ENCODE measurements around the gene BICD2.

BICD2 gene

DNA sequence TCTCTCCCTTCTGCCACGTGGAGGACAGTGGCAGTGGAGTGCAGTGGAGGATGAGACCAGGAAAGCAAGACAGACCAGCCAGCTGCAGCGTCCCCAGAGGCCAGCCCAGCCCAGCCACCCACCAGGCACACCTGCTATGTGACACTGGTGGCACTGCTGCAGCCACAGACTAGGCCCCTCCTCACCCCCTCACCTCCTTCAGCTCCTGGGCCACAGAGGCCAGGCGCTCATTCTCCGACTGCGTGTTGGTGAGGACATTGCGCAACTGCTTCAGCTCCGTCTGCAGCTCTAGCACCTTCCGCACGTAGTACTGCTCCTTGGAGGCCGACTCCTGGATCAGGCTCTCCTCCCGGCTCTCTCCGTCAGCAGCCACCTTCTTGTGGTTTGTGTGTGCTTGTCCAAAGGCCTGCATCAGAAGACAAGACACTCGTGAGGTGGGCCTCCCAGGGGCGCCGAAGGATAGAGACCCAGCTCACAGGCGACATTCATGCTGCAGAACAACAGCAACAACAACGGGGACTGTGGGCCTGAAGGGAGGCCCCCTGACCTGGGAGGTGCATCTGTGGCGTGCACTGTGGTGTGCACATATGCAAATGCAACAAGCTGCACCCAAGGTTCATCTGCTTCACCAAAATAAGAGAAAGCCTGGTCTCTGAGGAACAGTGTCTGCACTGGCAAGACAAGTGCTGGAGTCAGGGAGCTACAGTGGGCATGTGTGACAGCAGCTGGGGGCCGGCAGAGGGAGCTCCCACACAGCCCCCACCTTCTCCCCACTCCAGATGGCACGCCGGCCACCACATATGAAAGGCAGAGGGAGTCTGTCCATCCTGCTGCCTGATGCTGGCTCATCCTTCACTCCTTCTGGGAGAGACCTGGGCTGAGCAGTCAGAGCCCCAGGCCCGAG is 35.5 kb downstream of the BICD2 start:
- no peak for DNase-seq (ENCODE audit: low read depth in 3 of 3, low spot score in 1 of 3)

DNA sequence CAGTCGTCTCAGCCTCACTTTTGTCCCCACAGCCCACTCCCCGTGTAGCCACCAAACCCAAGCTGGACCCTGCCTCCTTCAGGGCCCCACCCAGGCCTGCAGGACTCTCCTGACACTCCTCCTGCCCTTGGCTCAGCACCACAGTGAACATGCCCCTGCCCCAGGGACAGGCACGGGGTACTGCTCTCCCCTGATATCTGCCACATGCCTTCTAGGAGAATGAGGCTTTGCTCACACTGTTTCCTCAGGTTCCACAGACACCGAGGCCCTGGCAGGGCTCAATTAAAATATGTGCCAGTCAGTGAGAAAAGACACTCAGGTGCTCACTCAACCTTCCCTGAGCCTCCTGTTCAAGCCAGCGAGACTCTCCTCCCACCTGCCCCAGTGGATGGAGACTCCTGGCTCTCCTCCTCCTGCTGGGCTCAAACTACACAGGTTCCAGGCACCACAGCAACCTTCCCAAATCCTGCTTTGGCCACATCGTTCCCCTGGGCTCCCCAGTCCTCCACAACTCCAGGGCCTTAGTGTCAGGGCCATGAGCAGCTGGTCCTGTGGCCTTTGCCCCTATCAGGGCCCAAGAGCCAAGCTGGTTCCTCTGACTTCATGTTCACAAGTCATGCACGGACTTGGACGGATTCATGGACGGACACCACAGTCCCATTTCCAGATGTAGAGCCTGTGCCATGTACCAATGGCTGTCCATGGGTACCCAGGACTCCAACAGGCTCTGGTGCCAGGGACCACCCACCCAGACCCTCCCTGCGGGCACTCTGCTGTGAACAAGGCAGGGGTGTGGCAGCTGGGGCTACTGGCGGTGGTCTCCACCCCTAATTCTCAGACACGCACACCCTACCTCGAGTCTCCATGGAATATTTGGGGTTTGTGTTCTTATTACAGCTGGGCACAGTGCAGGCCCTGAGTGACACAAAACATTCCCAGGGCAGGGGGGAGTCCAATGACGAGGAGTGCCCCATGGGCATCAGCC is 36.6 kb downstream of the BICD2 start:
- DNase-seq (ENCODE audit: low read depth in 3 of 3, low spot score in 1 of 3) = no peak

DNA sequence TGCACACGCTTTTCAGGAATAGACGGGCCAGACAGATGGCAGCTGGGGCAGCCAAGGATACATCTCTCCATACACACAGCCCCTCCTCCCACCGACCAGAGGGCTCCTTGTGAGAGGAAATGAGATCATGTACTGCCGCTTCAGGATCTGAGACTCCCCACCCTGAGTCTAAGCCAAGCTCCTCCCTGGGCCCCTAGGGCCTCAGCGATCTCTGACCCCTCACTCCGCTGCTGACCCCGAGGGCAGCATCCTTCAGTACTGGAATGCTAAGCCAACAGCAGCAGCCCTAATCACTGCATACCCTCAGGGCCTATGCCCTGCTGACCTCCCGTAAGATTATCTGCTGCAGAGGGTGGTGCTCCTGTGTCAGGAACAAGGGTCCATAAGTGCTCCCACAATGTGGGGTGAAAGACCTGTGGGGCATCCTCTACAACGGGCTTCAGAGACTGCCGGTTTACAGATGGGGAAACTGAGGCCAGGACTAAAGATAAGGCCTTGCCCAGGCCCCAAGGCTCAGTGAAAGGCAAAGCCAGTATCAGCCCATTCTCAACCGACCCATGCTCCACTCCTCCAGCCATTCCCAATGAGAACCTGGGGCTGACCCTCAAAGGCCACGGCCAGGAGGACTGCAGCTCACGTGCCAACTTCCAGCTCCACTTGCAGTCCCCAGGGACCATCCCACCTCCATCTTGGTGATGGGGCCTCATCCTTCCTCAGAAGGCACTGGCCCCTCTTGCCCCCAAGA is 37.5 kb downstream of the BICD2 start:
- no peak for DNase-seq (ENCODE audit: low read depth in 3 of 3, low spot score in 1 of 3)

DNA sequence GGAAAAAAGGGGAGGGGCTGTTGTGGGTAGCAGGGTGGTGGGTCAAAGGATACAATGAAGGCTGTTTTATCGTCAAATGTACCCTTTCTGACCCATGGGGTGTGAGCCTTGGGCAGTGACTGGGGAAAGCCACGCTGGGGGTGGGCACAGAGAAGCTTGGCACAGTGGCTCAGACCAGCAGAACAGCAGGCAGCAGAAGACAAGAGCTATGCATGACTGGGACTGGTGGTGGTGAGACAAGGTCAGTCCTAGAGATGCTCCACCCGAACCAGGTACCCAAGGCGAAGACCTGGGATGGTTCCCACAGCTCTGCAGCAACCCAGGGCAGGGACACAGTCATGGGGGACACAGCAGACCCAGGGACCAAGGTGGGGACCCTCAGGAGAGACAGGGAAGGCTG is 38.3 kb downstream of the BICD2 start:
- DNase-seq (ENCODE audit: low read depth in 3 of 3, low spot score in 1 of 3) = no peak

DNA sequence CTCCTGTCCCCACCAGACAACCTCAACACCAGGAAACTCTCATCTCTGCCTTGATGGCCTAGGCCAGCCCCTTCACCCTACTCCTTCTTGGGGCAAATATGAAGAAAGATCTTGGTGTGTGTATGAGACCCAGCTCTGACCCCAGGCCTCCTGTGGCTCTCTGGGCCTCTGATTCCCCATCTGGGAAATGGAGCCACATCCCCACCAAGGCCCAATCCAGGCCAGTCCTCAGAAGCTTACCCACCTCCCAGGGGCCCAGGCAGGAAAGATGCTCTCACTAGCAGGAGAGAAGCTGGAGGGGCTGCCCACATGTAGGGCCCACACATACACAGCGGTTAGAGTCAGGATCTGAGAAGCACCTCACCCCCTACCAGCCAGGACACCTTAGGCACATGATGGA is 38.9 kb downstream of the BICD2 start:
- DNase-seq (ENCODE audit: low read depth in 3 of 3, low spot score in 1 of 3) = no peak

DNA sequence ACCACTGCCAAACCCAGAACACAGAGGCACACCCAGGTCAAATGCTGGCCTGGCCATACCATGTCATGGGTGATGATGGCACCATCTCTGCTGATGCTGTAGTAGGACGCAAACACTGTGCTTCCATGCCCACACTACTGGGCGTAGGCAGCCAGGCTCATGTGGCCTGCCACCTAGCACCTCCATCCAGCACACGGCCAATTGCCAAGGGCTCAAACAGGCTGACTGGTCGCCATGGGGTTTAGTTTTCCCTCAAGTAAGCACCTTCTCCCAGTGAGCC is 39.4 kb downstream of the BICD2 start:
- DNase-seq (ENCODE audit: low read depth in 3 of 3, low spot score in 1 of 3) = no peak

DNA sequence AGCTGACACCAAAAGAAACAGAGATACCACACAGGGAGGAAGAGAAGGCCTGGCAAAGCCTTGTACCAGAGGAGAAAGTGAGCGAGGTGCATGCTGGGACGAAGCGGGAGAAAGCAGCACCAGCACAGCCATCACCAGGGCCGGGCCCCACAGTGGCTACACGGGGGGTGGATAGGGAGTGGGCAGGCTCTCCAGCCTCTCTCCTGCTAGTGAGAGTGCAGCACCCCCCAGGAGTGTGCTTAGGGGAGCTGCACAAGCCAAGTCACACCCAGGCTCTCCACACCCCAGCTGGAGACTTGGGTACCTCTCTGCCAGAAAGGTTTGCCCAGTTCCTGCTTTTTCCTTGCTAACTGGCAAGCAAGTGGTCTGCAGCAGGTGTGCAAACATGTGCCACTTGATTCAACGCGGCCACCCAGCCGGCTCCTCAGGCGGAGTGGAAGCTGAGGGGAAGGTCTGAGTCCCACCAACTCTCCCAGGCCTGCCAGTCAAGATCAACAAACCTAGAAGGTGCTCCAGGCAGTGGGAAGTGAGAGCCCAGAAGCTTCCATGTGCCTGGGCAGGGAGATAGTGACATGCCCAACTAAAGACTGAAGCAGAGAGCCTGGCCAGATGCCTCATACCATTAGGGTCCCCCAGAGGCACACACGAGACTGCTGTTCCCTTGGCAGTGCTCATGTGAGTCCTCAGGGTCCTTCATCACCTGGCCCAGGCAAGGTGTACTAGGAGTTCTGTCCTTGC is 39.9 kb downstream of the BICD2 start:
- DNase-seq (ENCODE audit: low read depth in 3 of 3, low spot score in 1 of 3) = no peak

DNA sequence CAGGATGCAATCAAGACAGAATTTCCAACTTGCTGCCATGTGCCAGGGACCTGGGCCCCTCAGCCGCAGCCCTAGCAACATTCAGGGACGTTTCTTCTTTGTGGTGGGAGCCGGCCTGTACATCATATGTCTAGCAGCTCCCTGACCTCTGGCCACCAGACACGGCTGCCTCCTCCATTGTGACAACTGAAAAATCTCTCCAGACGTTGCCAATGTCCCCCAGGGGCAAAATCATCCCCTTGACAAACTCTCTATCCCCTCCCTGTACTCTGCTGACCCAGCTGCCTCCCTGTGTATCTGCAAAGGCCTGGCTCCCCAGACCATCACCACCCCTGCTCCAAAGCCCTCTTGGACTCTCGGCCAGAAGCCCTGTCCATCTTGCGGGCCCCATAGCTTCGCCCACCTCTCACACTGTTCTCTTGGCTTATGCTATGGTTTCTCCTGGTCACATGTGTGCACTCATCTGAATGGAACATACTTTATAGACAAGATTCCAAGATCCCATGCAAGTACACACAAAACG is 40.8 kb downstream of the BICD2 start:
- no peak for DNase-seq (ENCODE audit: low read depth in 3 of 3, low spot score in 1 of 3)

DNA sequence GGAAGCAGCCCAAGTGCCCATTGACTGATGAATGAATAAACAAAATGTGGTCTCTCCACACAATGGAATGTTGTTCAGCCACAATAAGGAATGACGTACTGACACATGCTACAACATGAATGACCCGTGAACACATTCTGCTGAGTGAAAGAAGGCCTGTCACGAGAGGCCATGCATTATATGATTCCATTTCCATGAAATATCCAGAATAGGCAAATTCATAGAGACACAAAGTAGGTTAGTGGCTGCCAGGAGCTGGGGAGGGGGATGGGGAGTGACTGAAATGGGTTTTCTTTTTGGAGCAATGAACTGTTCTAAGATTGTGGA is 41.4 kb downstream of the BICD2 start:
- DNase-seq (ENCODE audit: low read depth in 3 of 3, low spot score in 1 of 3) = no peak

DNA sequence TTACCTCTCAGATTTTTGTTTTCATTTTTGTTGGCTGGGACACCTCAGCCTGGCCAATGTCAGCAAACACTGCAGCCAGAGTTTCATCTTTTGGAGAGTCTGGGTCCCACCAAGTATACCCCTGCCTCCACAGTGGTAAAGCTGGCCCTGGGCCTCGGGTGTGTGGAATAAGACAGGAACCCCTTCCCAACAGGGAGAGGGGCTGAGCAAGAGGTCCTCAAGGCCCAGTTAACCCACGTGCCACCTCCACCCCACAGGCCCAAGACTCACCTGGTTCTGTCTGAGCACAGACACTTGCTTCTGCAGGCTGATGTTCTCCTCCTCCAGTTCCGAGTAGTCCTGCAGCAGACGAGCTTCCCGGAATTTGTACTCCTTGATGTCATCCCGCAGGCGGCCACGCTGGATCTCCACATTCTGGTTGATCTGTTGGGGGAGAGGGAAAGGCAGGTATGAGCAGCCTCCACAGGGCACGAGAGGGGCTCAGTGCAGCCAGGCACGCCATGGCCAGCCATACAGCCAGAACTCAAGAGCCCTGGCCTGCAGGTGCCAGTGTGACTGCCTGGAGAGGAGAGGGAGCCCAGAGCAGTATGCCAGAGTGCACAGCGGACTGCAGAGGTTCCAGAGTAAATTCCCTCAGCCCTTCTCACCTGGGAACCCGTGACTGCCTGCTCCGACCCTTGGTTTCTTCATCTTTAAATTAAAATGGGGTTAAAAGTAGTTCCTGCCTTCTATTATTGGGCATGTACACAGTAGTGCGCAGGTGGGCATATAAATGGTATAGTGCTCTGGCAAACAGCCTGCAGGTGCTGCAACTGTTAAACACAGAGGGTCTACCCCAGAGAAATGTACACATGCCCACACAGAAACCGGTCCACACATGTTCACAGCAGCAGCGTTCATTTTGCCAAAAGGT is 42.0 kb downstream of the BICD2 start:
- DNase-seq (ENCODE audit: low read depth in 3 of 3, low spot score in 1 of 3) = no peak

DNA sequence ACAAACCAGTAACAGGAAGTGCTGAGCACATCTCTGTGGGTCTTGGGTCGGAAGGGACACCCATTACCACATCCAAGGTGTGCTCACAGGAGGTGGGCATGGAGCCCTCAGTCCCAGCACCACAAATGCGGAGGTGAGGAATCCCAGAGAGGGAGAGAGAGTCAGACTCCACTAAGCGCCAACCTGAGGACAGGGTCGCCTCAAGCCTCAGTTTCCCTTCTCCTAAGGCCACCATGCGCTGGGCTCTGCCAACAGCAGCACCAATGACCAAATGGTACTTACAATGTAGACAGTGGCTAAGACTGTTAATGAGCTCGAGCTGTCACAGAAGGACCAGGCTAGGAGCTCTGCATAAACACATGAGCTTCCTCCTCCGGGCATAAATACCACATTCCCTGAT is 43.1 kb downstream of the BICD2 start:
- no peak for DNase-seq (ENCODE audit: low read depth in 3 of 3, low spot score in 1 of 3)

DNA sequence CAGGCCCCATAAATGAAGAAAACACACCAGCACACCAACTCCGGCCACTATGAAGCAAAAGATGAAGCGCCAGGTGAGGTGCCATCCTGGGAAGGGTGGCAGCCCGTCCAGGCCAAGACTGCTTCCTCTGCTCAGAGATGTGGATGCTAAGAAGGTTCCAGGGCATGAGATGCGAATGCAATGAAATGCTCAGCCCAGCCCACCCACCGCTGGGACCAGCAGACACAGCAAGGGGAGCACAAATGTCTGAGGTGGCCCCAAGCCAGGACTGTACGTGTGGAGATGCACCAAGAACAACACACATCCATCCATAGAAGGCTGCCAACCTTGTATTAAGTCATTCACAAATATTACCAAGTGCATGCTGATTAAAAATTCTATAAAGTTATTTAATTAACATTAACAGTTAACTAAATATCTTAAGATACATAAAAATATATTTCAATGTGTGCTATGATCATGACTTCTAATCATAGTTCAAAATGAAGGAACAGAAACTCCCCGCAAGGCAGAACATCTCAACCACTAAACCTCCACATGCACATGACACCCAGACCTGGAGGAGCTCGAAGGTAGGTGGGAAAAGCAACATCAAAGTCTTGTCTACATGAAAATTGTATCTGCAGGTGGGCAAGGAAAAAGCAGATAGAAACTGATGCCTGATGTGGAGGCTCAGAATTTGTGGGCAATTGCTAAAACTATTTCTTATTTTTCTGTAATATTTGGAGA is 43.7 kb downstream of the BICD2 start:
- no peak for DNase-seq (ENCODE audit: low read depth in 3 of 3, low spot score in 1 of 3)

DNA sequence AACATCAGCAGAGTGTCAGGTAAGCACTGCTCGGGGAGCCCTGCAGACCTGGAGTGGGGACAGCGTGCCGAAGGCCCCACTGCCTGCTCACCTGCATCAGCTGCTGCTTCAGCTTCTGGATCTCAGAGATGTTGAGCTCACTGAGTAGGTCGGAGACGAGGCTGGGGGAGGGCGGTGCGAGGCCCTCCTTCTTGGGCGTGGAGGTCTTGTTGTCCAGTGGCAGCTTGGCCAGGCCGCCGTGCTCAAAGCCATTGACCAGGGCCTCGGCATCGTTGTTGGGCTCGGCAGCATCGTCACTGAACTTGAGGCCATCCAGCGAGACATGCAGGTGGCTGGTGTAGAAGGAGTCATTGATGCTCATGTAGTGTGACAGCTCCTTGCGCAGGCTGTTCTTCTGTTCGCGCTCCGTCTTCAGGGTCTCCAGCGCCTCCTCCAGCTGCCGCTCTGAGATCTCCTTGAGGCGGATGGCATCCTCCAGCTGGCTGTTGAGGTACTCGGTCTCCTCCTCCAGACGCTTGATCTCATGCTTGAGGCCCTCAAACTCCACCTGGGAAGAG is 44.3 kb downstream of the BICD2 start:
- no peak for DNase-seq (ENCODE audit: low read depth in 3 of 3, low spot score in 1 of 3)

DNA sequence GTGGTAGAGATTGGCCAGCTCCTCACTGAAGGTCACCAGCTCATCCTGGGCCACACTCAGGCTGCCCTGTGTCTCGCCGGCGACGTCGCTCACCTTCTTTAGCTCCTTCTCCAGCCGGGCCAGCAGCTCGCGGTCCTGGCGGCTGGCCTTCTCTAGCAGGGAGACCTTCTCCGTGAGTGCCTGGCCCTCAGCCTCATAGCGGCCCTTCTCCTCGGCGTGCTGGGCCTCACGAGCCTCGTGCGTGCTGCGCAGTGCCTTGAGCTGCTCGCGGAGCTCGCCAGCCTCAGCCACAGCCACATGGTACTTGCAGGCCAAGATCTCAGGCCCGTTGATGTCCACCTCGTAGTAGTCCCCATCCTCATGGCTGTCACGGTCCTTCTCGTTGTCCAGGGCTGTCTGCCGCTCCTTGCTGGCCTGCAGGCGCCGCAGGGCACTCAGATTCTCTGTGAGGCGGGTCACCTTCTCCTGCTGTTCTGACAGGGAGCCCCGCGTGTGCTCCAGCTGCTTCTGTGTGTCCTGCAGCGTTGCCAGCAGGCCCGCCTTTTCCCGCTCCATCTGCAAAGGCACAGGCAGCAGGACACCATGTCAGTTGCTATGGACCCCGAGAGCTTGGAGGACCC is 45.5 kb downstream of the BICD2 start:
- no peak for DNase-seq (ENCODE audit: low read depth in 3 of 3, low spot score in 1 of 3)

DNA sequence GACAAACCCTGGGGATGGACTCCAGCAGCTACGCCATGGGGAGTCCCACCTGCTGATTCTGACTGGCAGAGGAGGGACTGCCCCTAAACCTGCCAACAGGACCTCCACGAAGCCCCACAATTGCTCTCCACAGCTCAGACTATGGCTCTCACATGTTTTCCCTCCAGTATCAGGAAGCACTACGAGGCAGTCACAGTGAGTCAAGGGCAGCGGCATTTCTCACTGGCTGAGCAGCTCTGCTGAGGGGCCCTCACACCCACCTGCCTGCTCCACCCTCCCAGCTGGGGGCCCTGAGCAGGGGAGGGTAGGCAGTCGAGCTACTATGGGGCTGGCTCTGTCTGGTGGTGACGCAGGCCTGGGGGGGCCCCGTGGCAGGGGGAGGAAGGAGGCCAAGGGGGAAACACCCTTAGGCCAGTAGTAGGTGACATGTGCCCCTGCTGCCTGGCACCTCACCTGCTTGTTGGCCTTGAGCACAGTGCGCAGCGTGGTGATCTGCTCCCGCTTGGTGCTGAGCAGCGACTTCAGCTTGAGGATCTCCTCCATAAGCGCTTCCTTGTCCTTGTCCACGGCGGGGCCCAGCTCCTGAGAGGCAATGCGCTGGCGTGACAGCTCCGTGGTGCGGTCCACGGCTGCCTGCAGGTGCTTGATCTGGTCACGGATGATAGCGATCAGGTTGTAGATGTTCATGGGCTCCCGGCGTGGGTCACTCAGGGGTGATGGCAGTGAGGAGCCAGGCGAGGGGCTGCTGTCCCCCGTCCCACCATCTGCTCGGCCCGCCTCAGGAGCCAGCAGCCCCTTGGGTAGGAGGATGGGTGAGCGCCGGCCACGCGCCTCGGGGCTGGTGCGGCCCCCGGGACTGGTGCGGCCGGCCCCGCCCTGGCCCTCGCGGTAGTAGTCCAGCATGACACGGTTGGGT is 46.3 kb downstream of the BICD2 start:
- DNase-seq (ENCODE audit: low read depth in 3 of 3, low spot score in 1 of 3) = no peak

DNA sequence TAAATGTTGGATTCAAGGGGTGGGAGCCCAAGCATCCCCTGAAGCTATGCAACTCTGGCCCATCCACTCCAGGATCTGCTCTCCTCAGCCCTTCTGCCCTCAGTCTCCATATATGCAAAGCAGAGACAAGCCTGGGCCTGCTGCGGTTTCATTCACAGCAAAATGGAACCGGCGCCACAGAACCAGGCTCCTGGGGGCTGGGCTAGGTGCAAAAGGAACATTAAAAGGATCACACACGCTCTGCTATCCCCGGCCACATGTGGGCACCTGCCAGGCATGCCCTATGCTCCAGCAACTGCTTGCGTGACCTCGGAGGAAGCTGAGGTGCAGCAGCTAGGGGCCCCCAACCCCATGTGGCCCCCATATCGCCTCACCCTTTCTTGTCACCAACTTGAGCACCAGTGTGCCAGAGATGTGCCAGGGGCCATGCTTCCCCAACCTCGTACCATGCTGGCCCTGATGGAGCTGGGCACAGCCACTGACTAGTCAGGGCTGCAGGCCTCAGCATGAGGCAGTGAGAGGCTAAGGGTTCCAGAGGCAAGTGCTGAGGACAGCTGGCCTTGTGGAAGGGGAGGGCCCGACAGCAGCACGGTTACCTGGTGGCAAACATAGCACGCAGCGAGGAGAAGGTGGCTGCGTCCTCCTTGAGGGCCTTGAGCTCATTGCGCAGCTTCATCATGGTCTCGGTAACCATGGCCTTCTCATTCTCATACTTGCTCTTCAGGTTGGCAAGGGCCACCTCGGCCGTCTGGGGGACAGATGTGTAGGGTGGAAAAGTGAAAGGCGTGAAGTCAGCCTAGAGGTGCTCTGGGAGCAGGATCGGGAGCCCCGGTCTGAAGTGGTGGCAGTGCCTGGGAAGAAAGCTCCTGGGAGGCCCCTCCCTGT is 47.2 kb downstream of the BICD2 start:
- no peak for DNase-seq (ENCODE audit: low read depth in 3 of 3, low spot score in 1 of 3)

All from stimulated activated CD4-positive, alpha-beta T cell treated with anti-CD3 and anti-CD28 coated beads, TNF-alpha, amount 100 ng/mL, for 1 hour (primary cell).